ENCODE data around the gene ZBTB39. TPM values are rescaled to one million over a fixed set of nuclear protein-coding genes. Genes with fewer than 3 reads are reported as not detected.
"Not testable (repeated sequence)": the region's sequence is repeated elsewhere in the genome, so short reads cannot be mapped to it uniquely, and the experiment has no call there.

ZBTB39 gene
- total RNA-seq, 4 donors from 2014 or later, result 6.1 to 8.9 (median 6.7) TPM

- no peak for ATAC-seq
- Histone ChIP-seq H3K9me3 (no peaks in the 10 kb centered on the region), H3K27ac (no peak overlapping the region), H3K4me1 (no peaks in the 10 kb centered on the region), H3K36me3 (no peaks in the 10 kb centered on the region), H3K27me3 (peaks cover 15% of the 10 kb centered on the region), H3K4me3 (no peak overlapping the region)
- TF ChIP-seq POLR2AphosphoS5 (IDR thresholded peaks at IDR 0.05) (no peak), POLR2A (IDR thresholded peaks at IDR 0.05) (no peak), EP300 (IDR thresholded peaks at IDR 0.05) (no peak)
- TF ChIP-seq, protein P1, sequence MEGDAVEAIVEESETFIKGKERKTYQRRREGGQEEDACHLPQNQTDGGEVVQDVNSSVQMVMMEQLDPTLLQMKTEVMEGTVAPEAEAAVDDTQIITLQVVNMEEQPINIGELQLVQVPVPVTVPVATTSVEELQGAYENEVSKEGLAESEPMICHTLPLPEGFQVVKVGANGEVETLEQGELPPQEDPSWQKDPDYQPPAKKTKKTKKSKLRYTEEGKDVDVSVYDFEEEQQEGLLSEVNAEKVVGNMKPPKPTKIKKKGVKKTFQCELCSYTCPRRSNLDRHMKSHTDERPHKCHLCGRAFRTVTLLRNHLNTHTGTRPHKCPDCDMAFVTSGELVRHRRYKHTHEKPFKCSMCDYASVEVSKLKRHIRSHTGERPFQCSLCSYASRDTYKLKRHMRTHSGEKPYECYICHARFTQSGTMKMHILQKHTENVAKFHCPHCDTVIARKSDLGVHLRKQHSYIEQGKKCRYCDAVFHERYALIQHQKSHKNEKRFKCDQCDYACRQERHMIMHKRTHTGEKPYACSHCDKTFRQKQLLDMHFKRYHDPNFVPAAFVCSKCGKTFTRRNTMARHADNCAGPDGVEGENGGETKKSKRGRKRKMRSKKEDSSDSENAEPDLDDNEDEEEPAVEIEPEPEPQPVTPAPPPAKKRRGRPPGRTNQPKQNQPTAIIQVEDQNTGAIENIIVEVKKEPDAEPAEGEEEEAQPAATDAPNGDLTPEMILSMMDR (IDR thresholded peaks at IDR 0.05), result no peak
- WGBS, 2 donors (ENCODE audit: low coverage in 1 of 2), result 82 to 87% methylated on average over 5 to 6 of the region's 9 CpGs
Observed at GRCh38 chr12:57019983-57020719, 13.8 kb upstream of the ZBTB39 start.

- no peak overlapping the region for H3K4me3 ChIP-seq
- peaks cover 28% of the 10 kb centered on the region for H3K27me3 ChIP-seq
- no peak for ATAC-seq
- no peak overlapping the region for H3K27ac ChIP-seq
- TF ChIP-seq, protein P1 (IDR thresholded peaks at IDR 0.05), result no peak
- TF ChIP-seq POLR2A (IDR thresholded peaks at IDR 0.05), result no peak
- no peak for TF ChIP-seq EP300 (IDR thresholded peaks at IDR 0.05)
- no peak for TF ChIP-seq POLR2AphosphoS5 (IDR thresholded peaks at IDR 0.05)
- 60% methylated on average over 1 of the region's 1 CpG for WGBS, 2 donors (ENCODE audit: low coverage in 1 of 2)
- H3K9me3 ChIP-seq, result no peaks in the 10 kb centered on the region
- no peaks in the 10 kb centered on the region for H3K4me1 ChIP-seq
- no peaks in the 10 kb centered on the region for H3K36me3 ChIP-seq
Observed at GRCh38 chr12:57018906-57019305, 12.6 kb upstream of the ZBTB39 start.

DNA sequence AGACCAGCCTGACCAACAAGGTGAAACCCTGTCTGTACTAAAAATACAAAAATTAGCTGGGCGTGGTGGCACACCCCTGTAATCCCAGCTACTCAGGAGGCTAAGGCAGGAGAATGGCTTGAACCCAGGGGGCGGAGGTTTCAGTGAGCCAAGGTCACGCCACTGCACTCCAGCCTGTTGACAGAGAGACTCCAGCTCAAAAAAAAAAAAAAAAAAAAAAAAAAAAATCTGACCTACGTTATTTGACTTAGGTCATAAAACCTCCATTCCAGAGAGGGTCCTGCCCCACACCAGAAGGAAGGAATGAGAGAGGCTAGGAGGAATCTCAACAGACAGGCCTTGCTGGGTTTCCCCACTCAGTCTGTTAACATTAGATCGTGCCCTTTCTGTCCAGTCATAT, 12.0 kb upstream of the ZBTB39 start:
- not testable (repeated sequence) for H3K27ac ChIP-seq, H3K36me3 ChIP-seq, ATAC-seq, H3K9me3 ChIP-seq, H3K4me1 ChIP-seq, H3K4me3 ChIP-seq
- 45 to 75% methylated on average over 3 of the region's 5 CpGs for whole genome bisulfite sequencing, 2 donors (ENCODE audit: low coverage in 1 of 2)
- peaks cover 33% of the 10 kb centered on the region for H3K27me3 ChIP-seq

- no peak for ATAC-seq
- H3K4me1 ChIP-seq, result no peaks in the 10 kb centered on the region
- H3K27ac ChIP-seq, result no peak within 1 kb of the TSS
- 0% methylated on average over 1 of the region's 6 CpGs; no CpG with 5 or more reads in 1 of the 2 donors for WGBS, 2 donors (ENCODE audit: low coverage in 1 of 2)
- H3K27me3 ChIP-seq, result peaks cover 33% of the 10 kb centered on the region
- no peaks in the 10 kb centered on the region for H3K36me3 ChIP-seq
- H3K4me3 ChIP-seq, result no peak within 1 kb of the TSS
- TF ChIP-seq POLR2A (IDR thresholded peaks at IDR 0.05) (no peak), POLR2AphosphoS5 (IDR thresholded peaks at IDR 0.05) (no peak), EP300 (IDR thresholded peaks at IDR 0.05) (no peak)
- TF ChIP-seq, protein P1 (IDR thresholded peaks at IDR 0.05), result no peak
- no peaks in the 10 kb centered on the region for H3K9me3 ChIP-seq
Observed at GRCh38 chr12:57016348-57016747, 10.0 kb upstream of the ZBTB39 start, which contains the start of gene TAC3. TAC3 (minus strand) TSS chr12:57016529; CDS start chr12:57015797, 732 bp downstream.

DNA sequence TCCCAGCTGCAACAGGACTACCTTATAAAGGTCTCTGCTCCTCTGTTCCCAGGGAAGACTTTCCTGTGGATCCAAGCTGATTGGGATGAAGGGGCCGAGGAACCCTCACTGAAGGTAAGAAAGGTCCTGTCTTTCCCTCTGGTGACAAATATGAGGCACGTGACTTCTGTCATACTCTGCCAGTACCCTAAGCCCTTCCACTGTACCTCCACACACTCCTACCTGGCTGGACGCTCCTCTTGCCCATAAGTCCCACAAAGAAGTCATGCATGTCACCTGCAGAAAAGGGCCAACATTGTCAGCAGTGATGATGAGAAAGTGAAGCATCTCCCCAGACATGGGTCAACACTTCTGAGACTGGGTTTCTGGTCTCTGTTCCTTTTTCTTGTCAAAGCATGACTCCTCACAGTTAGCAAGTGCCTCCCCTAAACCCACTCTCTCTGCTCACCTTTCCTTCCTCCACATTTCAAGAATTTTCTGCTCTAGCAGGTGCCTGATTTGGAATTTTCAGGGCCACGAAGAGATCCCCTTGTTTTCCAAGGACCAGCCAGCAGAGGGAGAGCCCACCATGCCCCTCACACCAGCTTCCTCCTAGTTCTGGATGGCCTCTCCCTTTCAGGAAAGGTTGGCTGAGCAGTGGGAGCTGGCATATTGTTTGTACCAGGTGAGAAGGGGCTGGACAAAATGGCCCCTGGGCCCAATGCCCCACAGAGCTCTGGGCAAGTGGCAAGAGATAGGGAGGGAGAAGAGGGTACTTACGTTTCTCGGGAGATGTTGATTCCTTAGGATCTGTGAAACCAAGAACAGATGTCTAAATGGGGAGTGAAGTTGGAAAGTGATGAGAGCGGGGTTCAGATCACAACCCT, 6.5 kb upstream of the ZBTB39 start:
- peaks cover 33% of the 10 kb centered on the region for H3K27me3 ChIP-seq
- TF ChIP-seq, protein P1 (IDR thresholded peaks at IDR 0.05), result no peak
- no peak for TF ChIP-seq POLR2AphosphoS5 (IDR thresholded peaks at IDR 0.05)
- TF ChIP-seq POLR2A (IDR thresholded peaks at IDR 0.05), result no peak
- no peak for TF ChIP-seq EP300 (IDR thresholded peaks at IDR 0.05)
- WGBS, 2 donors (ENCODE audit: low coverage in 1 of 2), result 63 to 100% methylated on average over 2 to 6 of the region's 7 CpGs
- H3K4me1 ChIP-seq, result no peaks in the 10 kb centered on the region
- no peaks in the 10 kb centered on the region for H3K36me3 ChIP-seq
- no peak overlapping the region for H3K4me3 ChIP-seq
- H3K9me3 ChIP-seq, result no peaks in the 10 kb centered on the region
- H3K27ac ChIP-seq, result no peak overlapping the region
- no peak for ATAC-seq

All from gastroesophageal sphincter (tissue), 4 donors.